Hepatocyte (in vitro differentiated cells): ENCODE measurements around the gene FREM1.

ENCODE experiments used
- EZH2 ChIP-seq: fragments of 200-600 bp; sonication (generic); IDR thresholded peaks from 2 replicates; pipeline ENCODE4 v1.6.1; 2016; ENCODE audit warnings: antibody characterized with exemption, mild to moderate bottlenecking, borderline replicate concordance
- TF ChIP-seq, protein P1 (sequence below): fragments of 200-600 bp; sonication (generic); IDR thresholded peaks from 2 replicates; pipeline ENCODE4 v1.5.1; 2016; ENCODE audit warnings: antibody characterized with exemption, mild to moderate bottlenecking; ENCODE audit not compliant: poor library complexity

DNA sequence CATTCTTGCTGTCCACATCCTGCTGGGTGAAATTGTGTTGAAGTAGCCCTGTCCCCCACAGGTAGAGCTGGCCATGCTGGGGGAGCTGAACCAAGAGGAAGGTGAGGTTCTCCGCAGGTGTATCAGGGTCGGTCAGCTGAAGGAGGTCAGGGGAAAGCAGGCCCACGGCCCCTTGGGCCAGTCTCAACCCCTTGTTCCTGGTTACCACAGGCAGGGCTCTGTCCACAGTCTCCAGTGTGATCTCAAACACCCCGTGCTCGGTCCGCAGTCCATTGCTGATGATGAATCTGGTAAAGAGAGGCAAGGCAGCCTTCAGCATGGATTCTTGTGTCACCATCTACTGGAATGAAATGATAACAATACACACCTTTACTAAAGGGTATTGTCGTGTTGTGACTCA lies 134.3 kb downstream of the FREM1 start:
- TF ChIP-seq, protein P1, sequence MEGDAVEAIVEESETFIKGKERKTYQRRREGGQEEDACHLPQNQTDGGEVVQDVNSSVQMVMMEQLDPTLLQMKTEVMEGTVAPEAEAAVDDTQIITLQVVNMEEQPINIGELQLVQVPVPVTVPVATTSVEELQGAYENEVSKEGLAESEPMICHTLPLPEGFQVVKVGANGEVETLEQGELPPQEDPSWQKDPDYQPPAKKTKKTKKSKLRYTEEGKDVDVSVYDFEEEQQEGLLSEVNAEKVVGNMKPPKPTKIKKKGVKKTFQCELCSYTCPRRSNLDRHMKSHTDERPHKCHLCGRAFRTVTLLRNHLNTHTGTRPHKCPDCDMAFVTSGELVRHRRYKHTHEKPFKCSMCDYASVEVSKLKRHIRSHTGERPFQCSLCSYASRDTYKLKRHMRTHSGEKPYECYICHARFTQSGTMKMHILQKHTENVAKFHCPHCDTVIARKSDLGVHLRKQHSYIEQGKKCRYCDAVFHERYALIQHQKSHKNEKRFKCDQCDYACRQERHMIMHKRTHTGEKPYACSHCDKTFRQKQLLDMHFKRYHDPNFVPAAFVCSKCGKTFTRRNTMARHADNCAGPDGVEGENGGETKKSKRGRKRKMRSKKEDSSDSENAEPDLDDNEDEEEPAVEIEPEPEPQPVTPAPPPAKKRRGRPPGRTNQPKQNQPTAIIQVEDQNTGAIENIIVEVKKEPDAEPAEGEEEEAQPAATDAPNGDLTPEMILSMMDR, result no peak
- no peak for TF ChIP-seq EZH2
